Stimulated activated CD4-positive, alpha-beta T cell treated with anti-CD3 and anti-CD28 coated beads, Interleukin-12 subunit alpha, Interleukin-12 subunit beta, amount 100 ng/mL, for 24 hours (primary cell): ENCODE data around the gene LYSMD2.
"Not testable (repeated sequence)": the region's sequence is repeated elsewhere in the genome, so short reads cannot be mapped to it uniquely, and the experiment has no call there.

ENCODE experiments used
- DNase-seq, 2 experiments: peaks; one replicate each; pipeline ENCODE4 v3.0.0-alpha.2; 2020; ENCODE audit warnings: low read depth in 2 of 2

LYSMD2 gene

GRCh38 chr15:51737522-51738305, at the start of gene LYSMD2:
LYSMD2 (minus strand) TSS chr15:51737655; CDS start chr15:51737622, 33 bp downstream.
- DNase-seq: peak; percentile 41 to 62

DNA sequence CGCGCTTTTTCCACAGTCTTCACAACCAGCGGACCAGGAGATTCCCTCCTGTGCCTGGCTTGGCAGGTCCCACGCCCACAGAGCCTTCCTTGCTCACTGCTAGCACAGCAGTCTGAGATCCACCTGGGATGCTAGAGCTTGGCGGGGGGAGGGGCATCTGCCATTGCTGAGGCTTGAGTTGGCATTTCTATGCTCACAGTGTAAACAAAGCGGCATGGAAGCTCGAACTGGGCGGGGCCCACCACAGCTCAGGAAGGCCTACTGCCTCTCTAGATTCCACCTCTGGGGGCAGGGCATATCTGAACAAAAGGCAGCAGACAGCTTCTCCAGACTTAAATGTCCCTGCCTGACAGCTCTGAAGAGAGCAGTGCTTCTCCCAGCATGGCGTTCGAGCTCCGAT, 49.7 kb upstream of the LYSMD2 start:
- DNase-seq: not testable (repeated sequence)

GRCh38 chr15:51783967-51784366, 46.5 kb upstream of the LYSMD2 start:
- no peak for DNase-seq

GRCh38 chr15:51782357-51782896, 45.0 kb upstream of the LYSMD2 start:
- DNase-seq: no peak

DNA sequence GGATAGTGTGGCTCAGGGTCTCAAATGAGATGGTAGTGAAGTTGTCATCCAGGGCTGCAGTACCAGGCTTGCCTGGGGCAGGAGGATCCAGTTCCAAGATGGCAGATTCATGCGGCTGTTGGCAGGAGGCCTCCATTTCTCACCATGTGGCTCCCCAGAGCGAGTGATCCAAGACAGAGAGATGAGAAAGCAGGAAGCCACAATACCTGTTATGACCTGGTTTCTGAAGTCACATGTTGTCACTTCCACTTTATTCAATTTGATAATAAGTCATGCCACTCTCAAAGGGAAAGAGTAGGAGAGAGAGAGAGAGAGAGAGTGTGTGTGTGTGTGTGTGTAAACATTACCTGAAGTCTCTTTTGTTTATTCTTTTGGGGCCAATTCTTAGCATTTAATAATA, 44.1 kb upstream of the LYSMD2 start:
- DNase-seq: no peak

GRCh38 chr15:51780636-51781035, 43.2 kb upstream of the LYSMD2 start:
- no peak for DNase-seq

DNA sequence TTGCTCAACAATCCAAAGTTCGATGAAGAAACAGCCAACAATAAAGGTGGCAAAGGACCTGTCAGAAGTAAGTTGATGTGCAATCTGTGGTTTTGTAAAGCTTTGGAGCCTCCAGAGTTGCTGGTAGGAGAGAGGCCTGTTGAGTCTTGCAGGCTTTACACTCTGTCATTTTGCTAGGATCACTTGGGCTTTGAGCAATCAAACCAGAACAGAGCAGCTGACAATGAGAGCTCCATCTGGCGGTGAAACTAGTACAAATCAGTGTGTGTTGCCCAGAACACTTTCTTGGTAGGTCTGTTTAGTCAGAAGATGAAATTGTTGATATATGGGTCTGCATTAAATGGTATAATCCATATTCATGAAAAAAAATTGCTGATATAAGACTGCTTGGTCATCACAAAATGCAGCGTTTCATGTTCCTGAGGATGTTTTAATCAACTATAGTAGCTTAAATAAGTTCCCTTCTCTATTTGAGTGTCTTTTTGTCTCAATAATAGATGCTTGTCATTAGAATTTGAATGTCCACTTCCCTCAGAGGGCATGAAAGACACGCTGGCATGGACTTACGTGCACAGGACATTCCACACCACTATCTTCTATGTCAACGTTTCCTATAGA, 39.6 kb upstream of the LYSMD2 start:
- peak; percentile 21 to 47 for DNase-seq

- peak in 1 of 2 experiments; percentile 33 for DNase-seq
These were observed 38.7 kb upstream of the LYSMD2 start for GRCh38 chr15:51775967-51776816.

GRCh38 chr15:51774916-51775315, 37.5 kb upstream of the LYSMD2 start:
- DNase-seq: no peak

GRCh38 chr15:51771773-51772172, 34.3 kb upstream of the LYSMD2 start:
- no peak for DNase-seq

GRCh38 chr15:51770902-51771301, 33.4 kb upstream of the LYSMD2 start:
- no peak for DNase-seq

DNA sequence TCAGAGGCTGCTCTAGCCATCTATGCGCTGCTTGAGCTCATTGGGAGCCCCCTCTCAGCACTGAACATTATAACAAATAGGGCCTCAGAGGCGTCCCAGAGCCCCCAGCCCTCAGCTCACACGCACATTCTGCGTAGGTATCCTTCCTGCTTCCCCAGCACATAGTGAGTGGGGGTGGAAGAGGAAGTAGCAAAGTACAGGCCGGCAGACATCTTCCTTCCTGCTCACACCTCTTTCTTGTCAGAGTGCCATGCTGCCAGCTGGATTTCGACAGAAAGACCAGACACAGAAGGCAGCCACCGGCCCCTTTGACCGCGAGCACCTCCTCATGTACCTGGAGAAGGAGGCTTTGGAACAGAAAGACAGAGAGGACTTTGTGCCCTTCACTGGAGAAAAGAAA, 30.6 kb upstream of the LYSMD2 start:
- no peak for DNase-seq

GRCh38 chr15:51766341-51766740, 28.9 kb upstream of the LYSMD2 start:
- no peak for DNase-seq

DNA sequence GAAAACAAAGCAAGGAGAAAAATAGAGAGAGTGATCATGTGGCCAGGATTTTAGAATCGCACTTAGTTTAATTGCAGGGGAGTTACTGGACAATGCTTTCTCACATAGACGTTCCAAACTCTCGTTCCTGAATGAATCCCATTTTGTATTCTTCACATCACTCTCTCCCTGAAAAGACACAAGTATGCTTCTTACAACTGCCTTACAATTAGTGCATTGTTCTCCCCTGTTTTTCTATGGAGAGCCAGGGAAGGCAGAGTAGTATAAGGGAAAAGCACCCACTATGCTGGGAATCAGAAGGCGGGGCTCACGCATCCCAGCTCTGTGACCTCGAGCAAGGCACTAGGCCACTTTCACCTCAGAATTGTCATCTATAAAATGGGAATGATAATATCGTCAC, 28.3 kb upstream of the LYSMD2 start:
- DNase-seq: no peak

DNA sequence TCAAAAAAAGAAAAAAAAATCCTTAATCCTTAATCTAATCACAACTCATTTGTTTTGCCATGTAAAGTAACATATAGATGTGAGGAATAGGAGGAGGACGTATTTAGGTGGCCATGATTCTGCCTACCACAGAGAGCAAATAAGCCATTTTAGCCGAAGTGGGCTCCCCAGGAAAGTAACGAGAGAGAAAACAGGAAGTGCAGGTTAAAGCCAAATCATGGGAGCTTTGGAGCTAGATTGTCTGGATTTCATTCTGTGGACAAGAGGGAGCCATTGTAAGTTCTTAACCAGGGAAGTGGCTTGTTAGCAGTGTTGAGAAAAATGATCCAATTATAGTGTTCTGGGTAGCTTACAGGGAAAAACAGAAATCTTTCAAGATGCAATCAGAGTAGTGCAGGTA, 23.4 kb upstream of the LYSMD2 start:
- DNase-seq: no peak

DNA sequence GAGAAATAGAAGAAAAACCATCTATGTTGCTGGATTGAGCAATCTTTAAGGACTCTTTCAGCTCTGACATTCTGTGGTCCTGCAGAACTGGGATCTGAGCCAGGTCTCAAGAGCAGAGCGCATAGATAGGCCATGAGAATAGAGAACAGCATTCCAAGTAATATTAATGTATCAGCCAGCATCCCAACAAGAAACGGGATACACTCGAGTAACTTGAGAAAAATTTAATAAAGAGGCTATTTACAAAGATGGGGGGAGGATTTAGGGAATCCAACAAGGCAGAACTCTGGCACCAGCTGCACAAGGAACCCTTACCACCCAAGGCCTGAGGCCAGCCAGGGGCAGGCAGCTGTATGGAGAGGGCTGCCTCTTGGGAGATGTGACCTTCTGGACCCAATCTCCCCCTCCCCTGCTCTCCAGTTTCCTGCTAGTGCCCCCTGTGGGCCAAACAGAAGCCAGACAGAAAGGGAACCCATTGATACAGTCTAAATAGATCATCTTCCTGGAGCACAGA, 22.2 kb upstream of the LYSMD2 start:
- DNase-seq: no peak

- DNase-seq: no peak
These were observed 21.2 kb upstream of the LYSMD2 start for GRCh38 chr15:51758645-51759044.

DNA sequence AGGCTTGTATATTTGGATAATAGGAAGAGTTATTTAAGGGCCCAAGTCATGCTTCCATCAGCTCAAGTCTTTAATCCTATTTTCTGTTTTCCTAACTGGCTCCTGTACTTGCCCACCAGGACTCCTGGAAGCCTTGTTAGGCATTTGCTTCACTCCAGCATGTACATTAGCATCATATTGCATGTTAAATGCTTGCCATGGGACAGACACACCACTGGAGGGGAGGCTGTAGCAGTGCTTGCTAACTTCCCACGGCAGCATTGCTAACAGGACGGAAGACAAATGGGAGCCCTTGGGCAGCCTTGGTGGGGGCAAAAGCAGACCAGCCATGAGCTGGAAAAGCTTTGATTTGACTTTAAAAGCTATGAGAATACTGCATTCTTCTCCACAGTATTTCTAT, 20.0 kb upstream of the LYSMD2 start:
- no peak for DNase-seq

GRCh38 chr15:51756482-51756881, 19.0 kb upstream of the LYSMD2 start:
- DNase-seq: no peak

DNA sequence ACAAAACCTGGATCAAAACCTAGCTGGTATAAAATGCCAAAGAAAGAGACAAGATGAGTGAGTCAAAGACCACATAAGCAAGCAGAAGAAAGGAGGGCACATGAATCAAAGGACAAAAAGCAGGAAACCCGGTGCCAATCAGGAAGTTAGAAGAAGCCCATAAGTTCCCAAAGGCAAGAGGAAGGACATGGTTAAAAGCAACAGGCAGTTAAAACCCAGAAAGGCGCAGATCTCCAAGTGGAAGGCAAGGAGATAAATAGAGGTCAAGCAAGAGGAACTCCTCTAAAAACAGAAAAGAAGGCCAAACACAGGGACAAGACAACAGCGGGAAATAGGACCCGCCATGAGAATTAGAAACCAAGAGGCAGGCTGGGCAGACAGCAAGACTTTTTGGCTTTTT, 18.3 kb upstream of the LYSMD2 start:
- no peak for DNase-seq

DNA sequence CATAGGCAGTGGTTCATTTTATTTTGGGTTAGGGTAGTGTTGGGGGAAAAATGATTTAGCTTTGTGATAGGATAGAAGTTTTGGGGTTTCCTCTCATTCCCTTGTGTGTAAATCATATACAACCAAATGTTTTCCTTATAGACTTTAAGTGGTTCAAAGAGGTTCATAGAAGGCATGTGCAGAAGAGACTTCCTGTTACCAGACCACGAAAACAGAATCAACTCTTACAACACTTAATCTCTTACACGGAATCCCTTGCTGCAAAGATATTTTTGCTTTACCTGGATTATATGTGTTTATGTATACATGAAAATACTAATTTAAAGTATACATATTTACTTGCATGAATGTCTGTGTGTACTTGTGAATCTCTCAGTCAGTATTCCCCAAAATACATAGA, 16.8 kb upstream of the LYSMD2 start:
- no peak for DNase-seq

DNA sequence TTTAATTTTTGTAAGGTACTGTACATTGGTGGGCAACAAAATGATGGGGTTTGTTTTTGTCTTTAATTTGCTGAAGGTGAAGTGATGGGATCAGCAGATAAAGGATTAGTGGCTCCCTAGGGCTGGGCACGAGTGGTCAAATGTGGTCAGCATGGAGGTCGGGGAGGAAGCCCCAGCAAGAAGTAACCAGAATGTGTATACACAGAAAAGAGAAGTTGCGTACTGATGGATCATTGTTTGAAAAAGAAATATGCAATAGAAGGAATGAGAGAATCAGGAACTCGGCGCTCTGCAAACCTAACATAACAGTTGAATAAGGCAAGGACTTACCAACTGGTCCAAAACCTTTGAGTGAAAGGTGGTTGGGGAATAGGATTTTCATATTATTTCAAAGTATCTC, 15.4 kb upstream of the LYSMD2 start:
- no peak for DNase-seq
